ENCODE data around the gene BCAS3. TPM values are rescaled to one million over a fixed set of nuclear protein-coding genes. Genes with fewer than 3 reads are reported as not detected.
"Not testable (repeated sequence)": the region's sequence is repeated elsewhere in the genome, so short reads cannot be mapped to it uniquely, and the experiment has no call there.

BCAS3 gene
- total and polyA plus RNA-seq, 2 donors: 6.9 to 12.4 TPM

GRCh38 chr17:60969500-60970037, 291.9 kb downstream of the BCAS3 start:
- Histone ChIP-seq H3K4me1 (ENCODE audit: control insufficient read depth in 2 of 2, insufficient read depth in 2 of 2, low read length in 2 of 2) (no peaks in the 10 kb centered on the region), H3K36me3 (ENCODE audit: control insufficient read depth in 2 of 2, insufficient read depth in 2 of 2, low read length in 1 of 2) (no peaks in the 10 kb centered on the region), H3K4me3 (ENCODE audit: low read length in 2 of 2) (no peak overlapping the region), H3K27ac (ENCODE audit: low read depth in 1 of 2, low read length in 1 of 2) (no peak overlapping the region), H3K27me3 (ENCODE audit: control insufficient read depth in 2 of 2, insufficient read depth in 1 of 2, low read length in 1 of 2) (no peaks in the 10 kb centered on the region), H3K9me3 (ENCODE audit: control insufficient read depth in 2 of 2, insufficient read depth in 1 of 2, low read length in 1 of 2) (no peaks in the 10 kb centered on the region)
- WGBS: 96% methylated on average over 1 of the region's 1 CpG
- DNase-seq (ENCODE audit: low read depth in 6 of 9, low spot score in 9 of 9): no peak

GRCh38 chr17:60970741-60971140, 293.1 kb downstream of the BCAS3 start:
- Histone ChIP-seq H3K27me3 (ENCODE audit: control insufficient read depth in 2 of 2, insufficient read depth in 1 of 2, low read length in 1 of 2) (no peaks in the 10 kb centered on the region), H3K36me3 (ENCODE audit: control insufficient read depth in 2 of 2, insufficient read depth in 2 of 2, low read length in 1 of 2) (no peaks in the 10 kb centered on the region), H3K27ac (ENCODE audit: low read depth in 1 of 2, low read length in 1 of 2) (no peak overlapping the region), H3K4me3 (ENCODE audit: low read length in 2 of 2) (no peak overlapping the region), H3K4me1 (ENCODE audit: control insufficient read depth in 2 of 2, insufficient read depth in 2 of 2, low read length in 2 of 2) (no peaks in the 10 kb centered on the region), H3K9me3 (ENCODE audit: control insufficient read depth in 2 of 2, insufficient read depth in 1 of 2, low read length in 1 of 2) (no peaks in the 10 kb centered on the region)
- DNase-seq (ENCODE audit: low read depth in 6 of 9, low spot score in 9 of 9): no peak

- DNase-seq (ENCODE audit: low read depth in 6 of 9, low spot score in 9 of 9): peak; percentile 3 to 43 (median 18)
- H3K9me3 ChIP-seq (ENCODE audit: control insufficient read depth in 2 of 2, insufficient read depth in 1 of 2, low read length in 1 of 2): no peaks in the 10 kb centered on the region
- 71% methylated on average over 6 of the region's 6 CpGs for WGBS
- H3K36me3 ChIP-seq (ENCODE audit: control insufficient read depth in 2 of 2, insufficient read depth in 2 of 2, low read length in 1 of 2): no peaks in the 10 kb centered on the region
- no peak overlapping the region for H3K4me3 ChIP-seq (ENCODE audit: low read length in 2 of 2)
- no peaks in the 10 kb centered on the region for H3K27me3 ChIP-seq (ENCODE audit: control insufficient read depth in 2 of 2, insufficient read depth in 1 of 2, low read length in 1 of 2)
- H3K4me1 ChIP-seq (ENCODE audit: control insufficient read depth in 2 of 2, insufficient read depth in 2 of 2, low read length in 2 of 2): no peaks in the 10 kb centered on the region
- H3K27ac ChIP-seq (ENCODE audit: low read depth in 1 of 2, low read length in 1 of 2): no peak overlapping the region
Measured at GRCh38 chr17:60971515-60972369, 294.1 kb downstream of the BCAS3 start.

GRCh38 chr17:60976861-60977260, 299.2 kb downstream of the BCAS3 start:
- 97% methylated on average over 19 of the region's 23 CpGs for WGBS
- not testable (repeated sequence) for H3K9me3 ChIP-seq (ENCODE audit: control insufficient read depth in 2 of 2, insufficient read depth in 1 of 2, low read length in 1 of 2); H3K4me1 ChIP-seq (ENCODE audit: control insufficient read depth in 2 of 2, insufficient read depth in 2 of 2, low read length in 2 of 2); H3K27me3 ChIP-seq (ENCODE audit: control insufficient read depth in 2 of 2, insufficient read depth in 1 of 2, low read length in 1 of 2); H3K36me3 ChIP-seq (ENCODE audit: control insufficient read depth in 2 of 2, insufficient read depth in 2 of 2, low read length in 1 of 2); DNase-seq (ENCODE audit: low read depth in 6 of 9, low spot score in 9 of 9); H3K4me3 ChIP-seq (ENCODE audit: low read length in 2 of 2); H3K27ac ChIP-seq (ENCODE audit: low read depth in 1 of 2, low read length in 1 of 2)

- no peaks in the 10 kb centered on the region for H3K4me1 ChIP-seq (ENCODE audit: control insufficient read depth in 2 of 2, insufficient read depth in 2 of 2, low read length in 2 of 2)
- no peak overlapping the region for H3K4me3 ChIP-seq (ENCODE audit: low read length in 2 of 2)
- no peak overlapping the region for H3K27ac ChIP-seq (ENCODE audit: low read depth in 1 of 2, low read length in 1 of 2)
- DNase-seq (ENCODE audit: low read depth in 6 of 9, low spot score in 9 of 9): no peak
- H3K36me3 ChIP-seq (ENCODE audit: control insufficient read depth in 2 of 2, insufficient read depth in 2 of 2, low read length in 1 of 2): no peaks in the 10 kb centered on the region
- no peaks in the 10 kb centered on the region for H3K9me3 ChIP-seq (ENCODE audit: control insufficient read depth in 2 of 2, insufficient read depth in 1 of 2, low read length in 1 of 2)
- H3K27me3 ChIP-seq (ENCODE audit: control insufficient read depth in 2 of 2, insufficient read depth in 1 of 2, low read length in 1 of 2): no peaks in the 10 kb centered on the region
Measured at GRCh38 chr17:60989379-60989778, 311.7 kb downstream of the BCAS3 start.

- no peaks in the 10 kb centered on the region for H3K4me1 ChIP-seq (ENCODE audit: control insufficient read depth in 2 of 2, insufficient read depth in 2 of 2, low read length in 2 of 2)
- no peaks in the 10 kb centered on the region for H3K9me3 ChIP-seq (ENCODE audit: control insufficient read depth in 2 of 2, insufficient read depth in 1 of 2, low read length in 1 of 2)
- WGBS: 97% methylated on average over 9 of the region's 9 CpGs
- no peak overlapping the region for H3K4me3 ChIP-seq (ENCODE audit: low read length in 2 of 2)
- H3K27me3 ChIP-seq (ENCODE audit: control insufficient read depth in 2 of 2, insufficient read depth in 1 of 2, low read length in 1 of 2): no peaks in the 10 kb centered on the region
- no peak overlapping the region for H3K27ac ChIP-seq (ENCODE audit: low read depth in 1 of 2, low read length in 1 of 2)
- H3K36me3 ChIP-seq (ENCODE audit: control insufficient read depth in 2 of 2, insufficient read depth in 2 of 2, low read length in 1 of 2): no peaks in the 10 kb centered on the region
- no peak for DNase-seq (ENCODE audit: low read depth in 6 of 9, low spot score in 9 of 9)
Measured at GRCh38 chr17:60989846-60990245, 312.2 kb downstream of the BCAS3 start.

- Histone ChIP-seq H3K9me3 (ENCODE audit: control insufficient read depth in 2 of 2, insufficient read depth in 1 of 2, low read length in 1 of 2) (no peaks in the 10 kb centered on the region), H3K4me3 (ENCODE audit: low read length in 2 of 2) (no peak overlapping the region), H3K27ac (ENCODE audit: low read depth in 1 of 2, low read length in 1 of 2) (no peak overlapping the region), H3K27me3 (ENCODE audit: control insufficient read depth in 2 of 2, insufficient read depth in 1 of 2, low read length in 1 of 2) (no peaks in the 10 kb centered on the region), H3K4me1 (ENCODE audit: control insufficient read depth in 2 of 2, insufficient read depth in 2 of 2, low read length in 2 of 2) (no peaks in the 10 kb centered on the region), H3K36me3 (ENCODE audit: control insufficient read depth in 2 of 2, insufficient read depth in 2 of 2, low read length in 1 of 2) (no peaks in the 10 kb centered on the region)
- WGBS: 95% methylated on average over 3 of the region's 3 CpGs
- DNase-seq (ENCODE audit: low read depth in 6 of 9, low spot score in 9 of 9): no peak
Measured at GRCh38 chr17:60993497-60993896, 315.8 kb downstream of the BCAS3 start.

GRCh38 chr17:60995680-60996079, 318.0 kb downstream of the BCAS3 start:
- no peaks in the 10 kb centered on the region for H3K36me3 ChIP-seq (ENCODE audit: control insufficient read depth in 2 of 2, insufficient read depth in 2 of 2, low read length in 1 of 2)
- no peak overlapping the region for H3K27ac ChIP-seq (ENCODE audit: low read depth in 1 of 2, low read length in 1 of 2)
- no peaks in the 10 kb centered on the region for H3K4me1 ChIP-seq (ENCODE audit: control insufficient read depth in 2 of 2, insufficient read depth in 2 of 2, low read length in 2 of 2)
- no peaks in the 10 kb centered on the region for H3K9me3 ChIP-seq (ENCODE audit: control insufficient read depth in 2 of 2, insufficient read depth in 1 of 2, low read length in 1 of 2)
- H3K4me3 ChIP-seq (ENCODE audit: low read length in 2 of 2): no peak overlapping the region
- H3K27me3 ChIP-seq (ENCODE audit: control insufficient read depth in 2 of 2, insufficient read depth in 1 of 2, low read length in 1 of 2): no peaks in the 10 kb centered on the region
- no peak for DNase-seq (ENCODE audit: low read depth in 6 of 9, low spot score in 9 of 9)

- Histone ChIP-seq H3K27me3 (ENCODE audit: control insufficient read depth in 2 of 2, insufficient read depth in 1 of 2, low read length in 1 of 2) (no peaks in the 10 kb centered on the region), H3K4me3 (ENCODE audit: low read length in 2 of 2) (no peak overlapping the region), H3K9me3 (ENCODE audit: control insufficient read depth in 2 of 2, insufficient read depth in 1 of 2, low read length in 1 of 2) (no peaks in the 10 kb centered on the region), H3K4me1 (ENCODE audit: control insufficient read depth in 2 of 2, insufficient read depth in 2 of 2, low read length in 2 of 2) (no peaks in the 10 kb centered on the region), H3K36me3 (ENCODE audit: control insufficient read depth in 2 of 2, insufficient read depth in 2 of 2, low read length in 1 of 2) (no peaks in the 10 kb centered on the region), H3K27ac (ENCODE audit: low read depth in 1 of 2, low read length in 1 of 2) (no peak overlapping the region)
- DNase-seq (ENCODE audit: low read depth in 6 of 9, low spot score in 9 of 9): no peak
- WGBS: 88% methylated on average over 2 of the region's 2 CpGs
Measured at GRCh38 chr17:61000911-61001310, 323.3 kb downstream of the BCAS3 start.
